H9 (cell line): ENCODE measurements around the gene R3HDML. TPM values are rescaled to one million over a fixed set of nuclear protein-coding genes. Genes with fewer than 3 reads are reported as not detected.

Experiments used
- DNase-seq: peaks from one replicate; pipeline ENCODE4 v3.0.0-alpha.2; 2017
- H2AFZ ChIP-seq: one replicate; pipeline ENCODE4 v1.6.1; 2013; ENCODE audit warnings: mild to moderate bottlenecking, low read length, control low read depth, moderate library complexity
- H2AK5ac ChIP-seq: 2 replicates; pipeline ENCODE4 v1.6.1; 2013; ENCODE audit warnings: low read length, control low read depth, mixed read lengths; ENCODE audit not compliant: insufficient read length
- H2BK120ac ChIP-seq: one replicate; pipeline ENCODE4 v1.6.1; 2013; ENCODE audit warnings: low read depth, mild to moderate bottlenecking, low read length, control low read depth, inconsistent platforms; ENCODE audit not compliant: poor library complexity, severe bottlenecking
- H2BK12ac ChIP-seq: 2 replicates; pipeline ENCODE4 v1.6.1; 2013; ENCODE audit warnings: low read length, control low read depth, mixed read lengths, low read depth; ENCODE audit not compliant: insufficient read length
- H2BK15ac ChIP-seq: 2 replicates; pipeline ENCODE4 v1.6.1; 2013; ENCODE audit warnings: low read depth, low read length, control low read depth
- H2BK20ac ChIP-seq: one replicate; pipeline ENCODE4 v1.6.1; 2013; ENCODE audit warnings: low read depth, mild to moderate bottlenecking, low read length, control low read depth, inconsistent platforms; ENCODE audit not compliant: poor library complexity, severe bottlenecking
- H2BK5ac ChIP-seq: 2 replicates; pipeline ENCODE4 v1.6.1; 2013; ENCODE audit warnings: low read length, control low read depth, mixed read lengths; ENCODE audit not compliant: insufficient read length
- H3K14ac ChIP-seq: 2 replicates; pipeline ENCODE4 v1.6.1; 2013; ENCODE audit warnings: low read length, control low read depth; ENCODE audit not compliant: insufficient read depth
- H3K18ac ChIP-seq: 2 replicates; pipeline ENCODE4 v1.6.1; 2013; ENCODE audit warnings: low read depth, mild to moderate bottlenecking, mixed read lengths, low read length, control low read depth; ENCODE audit not compliant: insufficient read length
- H3K23ac ChIP-seq: 2 replicates; pipeline ENCODE4 v1.6.1; 2013; ENCODE audit warnings: low read length, control low read depth, mixed read lengths, low read depth; ENCODE audit not compliant: insufficient read length
- H3K23me2 ChIP-seq: 2 replicates; pipeline ENCODE4 v1.6.1; 2013; ENCODE audit warnings: low read depth, mild to moderate bottlenecking, mixed read lengths, low read length, control low read depth; ENCODE audit not compliant: insufficient read length, poor library complexity, severe bottlenecking
- H3K27ac ChIP-seq: 2 replicates; pipeline ENCODE4 v1.5.1; 2013; ENCODE audit warnings: low read length, control low read depth, mixed read lengths, low read depth; ENCODE audit not compliant: insufficient read length
- H3K27me3 ChIP-seq: 2 replicates; pipeline ENCODE4 v1.6.1; 2013; ENCODE audit warnings: low read length, control low read depth, inconsistent platforms; ENCODE audit not compliant: insufficient read depth
- H3K4ac ChIP-seq: 2 replicates; pipeline ENCODE4 v1.6.1; 2013; ENCODE audit warnings: low read depth, mild to moderate bottlenecking, control low read depth, inconsistent platforms, low read length, moderate library complexity
- H3K4me1 ChIP-seq: 2 replicates; pipeline ENCODE4 v1.6.1; 2013; ENCODE audit warnings: low read length, control low read depth, inconsistent platforms; ENCODE audit not compliant: insufficient read depth
- H3K4me2 ChIP-seq: 2 replicates; pipeline ENCODE4 v1.6.1; 2013; ENCODE audit warnings: low read length, control low read depth, mixed read lengths; ENCODE audit not compliant: insufficient read length, insufficient read depth
- H3K56ac ChIP-seq: 2 replicates; pipeline ENCODE4 v1.6.1; 2013; ENCODE audit warnings: low read depth, mild to moderate bottlenecking, mixed read lengths, low read length, control low read depth; ENCODE audit not compliant: insufficient read length
- H3K79me1 ChIP-seq: 2 replicates; pipeline ENCODE4 v1.6.1; 2013; ENCODE audit warnings: low read depth, mild to moderate bottlenecking, moderate library complexity, low read length, control low read depth, inconsistent platforms; ENCODE audit not compliant: insufficient read depth, poor library complexity, severe bottlenecking
- H3K79me2 ChIP-seq: 2 replicates; pipeline ENCODE4 v1.6.1; 2013; ENCODE audit warnings: low read length, control low read depth, inconsistent platforms; ENCODE audit not compliant: insufficient read depth
- H3K9ac ChIP-seq: 2 replicates; pipeline ENCODE4 v1.6.1; 2013; ENCODE audit warnings: low read length, control low read depth, mixed read lengths; ENCODE audit not compliant: insufficient read length; ENCODE audit errors: extremely low read depth
- H3K9me3 ChIP-seq: one replicate; pipeline ENCODE4 v1.6.1; 2013; ENCODE audit warnings: low read depth, low read length, inconsistent platforms; ENCODE audit not compliant: control insufficient read depth
- H3T11ph ChIP-seq: one replicate; pipeline ENCODE4 v1.6.1; 2013; ENCODE audit warnings: mild to moderate bottlenecking, low read length, control low read depth, inconsistent platforms
- H4K20me1 ChIP-seq: one replicate; pipeline ENCODE4 v1.6.1; 2013; ENCODE audit not compliant: control insufficient read depth, insufficient read length, insufficient read depth
- H4K5ac ChIP-seq: 2 replicates; pipeline ENCODE4 v1.6.1; 2013; ENCODE audit warnings: low read depth, mild to moderate bottlenecking, mixed read lengths, low read length, control low read depth; ENCODE audit not compliant: insufficient read length
- H4K8ac ChIP-seq: replicated peaks from 2 replicates; pipeline ENCODE4 v1.6.1; 2013; ENCODE audit warnings: low read length, control low read depth, mixed read lengths, low read depth; ENCODE audit not compliant: insufficient read length
- H4K91ac ChIP-seq: 2 replicates; pipeline ENCODE4 v1.6.1; 2013; ENCODE audit warnings: low read depth, mild to moderate bottlenecking, moderate library complexity, mixed read lengths, low read length, control low read depth; ENCODE audit not compliant: insufficient read length
- H3K27ac Mint-ChIP-seq, 3 experiments: 2 replicates in 2 of 3; 3 replicates in 1 of 3; pipeline ENCODE4 v1.8.0; 2020 to 2021; ENCODE audit warnings: mixed read lengths in 3 of 3, mild to moderate bottlenecking in 1 of 3, moderate library complexity in 1 of 3
- H3K27me3 Mint-ChIP-seq: 2 replicates; pipeline ENCODE4 v1.8.0; 2021; ENCODE audit warnings: low read depth, mild to moderate bottlenecking, moderate library complexity, mixed read lengths
- H3K36me3 Mint-ChIP-seq, 3 experiments: 2 replicates in 2 of 3; 3 replicates in 1 of 3; pipeline ENCODE4 v1.8.0; 2020 to 2021; ENCODE audit warnings: low read depth in 3 of 3, mixed read lengths in 3 of 3; ENCODE audit not compliant: insufficient read depth in 1 of 3
- H3K4me1 Mint-ChIP-seq, 2 experiments: 2 replicates each; pipeline ENCODE4 v1.8.0; 2020; ENCODE audit warnings: mixed read lengths in 2 of 2
- H3K4me3 Mint-ChIP-seq, 2 experiments: 2 replicates in 1 of 2; 3 replicates in 1 of 2; pipeline ENCODE4 v1.8.0; 2020 to 2021; ENCODE audit warnings: mild to moderate bottlenecking in 2 of 2, mixed read lengths in 2 of 2, moderate library complexity in 1 of 2
- H3K9me3 Mint-ChIP-seq, 2 experiments: 2 replicates in 1 of 2; 3 replicates in 1 of 2; pipeline ENCODE4 v1.8.0; 2020; ENCODE audit warnings: mild to moderate bottlenecking in 2 of 2, mixed read lengths in 2 of 2, moderate library complexity in 1 of 2
- WGBS: extraction: QIAGEN DNeasy Blood & Tissue Kit; methylation state at CpG from one replicate; pipeline ENCODE4 v1.1.7; 2013; ENCODE audit warnings: missing lambda C conversion rate, low lambda C conversion rate, mixed read lengths; ENCODE audit not compliant: insufficient read length; ENCODE audit errors: extremely low coverage; 5-methylcytosine and 5-hydroxymethylcytosine counted together
- total RNA-seq: library from RNA; stranded (reverse); gene quantifications from 2 replicates; pipeline ENCODE4 v1.2.1, GENCODE V29; 2021
- TF ChIP-seq, protein P1 (sequence below): fragments of 200-600 bp; sonication (generic); conservative IDR thresholded peaks from 3 replicates; pipeline ENCODE4 v1.8.0; 2021; ENCODE audit warnings: antibody characterized with exemption, mild to moderate bottlenecking

Gene R3HDML
- total RNA-seq, 1 experiment from 2014 or later: not detected

DNA sequence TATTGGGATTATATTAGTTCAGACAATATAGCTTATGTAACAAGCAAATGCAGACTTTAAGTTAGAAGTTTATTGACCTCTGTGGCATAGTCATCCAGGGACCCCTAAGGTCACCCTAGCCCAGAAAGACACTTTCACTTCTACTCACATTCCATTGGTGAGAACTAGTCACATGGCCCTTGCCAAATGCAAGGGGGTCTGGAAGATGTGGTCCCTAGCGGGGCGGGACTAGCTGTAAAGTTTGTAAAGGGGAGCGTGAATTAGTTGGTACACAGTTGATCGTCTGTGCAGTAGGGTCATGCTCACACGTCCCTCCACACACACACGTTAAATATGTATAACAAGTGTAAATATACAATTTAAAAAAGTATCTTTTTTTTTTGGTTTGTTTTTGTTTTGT lies 27.9 kb downstream of the R3HDML start:
- Histone ChIP-seq H4K8ac (no peak overlapping the region), H3K9ac (no peak overlapping the region), H2BK12ac (no peak overlapping the region), H3K79me1 (no peaks in the 10 kb centered on the region), H3K56ac (no peak overlapping the region), H3K4ac (no peak overlapping the region), H3K14ac (no peak overlapping the region), H3K4me2 (no peak overlapping the region), H3T11ph (no peak overlapping the region), H4K20me1 (no peaks in the 10 kb centered on the region), H3K79me2 (no peaks in the 10 kb centered on the region), H2BK15ac (no peak overlapping the region), H3K18ac (no peak overlapping the region), H3K27me3 (no peaks in the 10 kb centered on the region), H3K23ac (no peak overlapping the region), H3K23me2 (no peaks in the 10 kb centered on the region), H3K9me3 (no peaks in the 10 kb centered on the region), H2BK20ac (no peak overlapping the region), H3K4me1 (no peaks in the 10 kb centered on the region), H4K91ac (no peak overlapping the region), H2AFZ (no peak overlapping the region), H4K5ac (no peak overlapping the region), H2BK120ac (no peak overlapping the region), H3K27ac (no peak overlapping the region), H2BK5ac (no peak overlapping the region), H2AK5ac (no peak overlapping the region)
- no CpG with 5 or more reads among the region's 6 CpGs for WGBS
- Mint-ChIP-seq H3K4me1 (no peaks in the 10 kb centered on the region), H3K9me3 (no peaks in the 10 kb centered on the region; a peak in 1 of 5 replicates), H3K27ac (no peak overlapping the region), H3K4me3 (no peak overlapping the region), H3K27me3 (no peaks in the 10 kb centered on the region; the same call in 1 of the 2 replicates), H3K36me3 (no peaks in the 10 kb centered on the region)
- no peak for DNase-seq
- TF ChIP-seq, protein P1, sequence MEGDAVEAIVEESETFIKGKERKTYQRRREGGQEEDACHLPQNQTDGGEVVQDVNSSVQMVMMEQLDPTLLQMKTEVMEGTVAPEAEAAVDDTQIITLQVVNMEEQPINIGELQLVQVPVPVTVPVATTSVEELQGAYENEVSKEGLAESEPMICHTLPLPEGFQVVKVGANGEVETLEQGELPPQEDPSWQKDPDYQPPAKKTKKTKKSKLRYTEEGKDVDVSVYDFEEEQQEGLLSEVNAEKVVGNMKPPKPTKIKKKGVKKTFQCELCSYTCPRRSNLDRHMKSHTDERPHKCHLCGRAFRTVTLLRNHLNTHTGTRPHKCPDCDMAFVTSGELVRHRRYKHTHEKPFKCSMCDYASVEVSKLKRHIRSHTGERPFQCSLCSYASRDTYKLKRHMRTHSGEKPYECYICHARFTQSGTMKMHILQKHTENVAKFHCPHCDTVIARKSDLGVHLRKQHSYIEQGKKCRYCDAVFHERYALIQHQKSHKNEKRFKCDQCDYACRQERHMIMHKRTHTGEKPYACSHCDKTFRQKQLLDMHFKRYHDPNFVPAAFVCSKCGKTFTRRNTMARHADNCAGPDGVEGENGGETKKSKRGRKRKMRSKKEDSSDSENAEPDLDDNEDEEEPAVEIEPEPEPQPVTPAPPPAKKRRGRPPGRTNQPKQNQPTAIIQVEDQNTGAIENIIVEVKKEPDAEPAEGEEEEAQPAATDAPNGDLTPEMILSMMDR: no peak
